Cardiac fibroblast (primary cell): ENCODE measurements around the gene EXOSC7.

Experiments
- DNase-seq, 2 donors: peaks; one replicate each; pipeline versions ENCODE4 v3.0.0 to v3.0.0-alpha.2; 2010; ENCODE audit warnings: low read depth in 2 of 2
- H3K4me3 ChIP-seq, 2 donors: replicated peaks in 1 of 2; 1 replicate in 1 of 2; 2 replicates in 1 of 2; pipeline ENCODE4 v1.5.1; 2011; ENCODE audit warnings: low read depth in 2 of 2, low read length in 2 of 2, mild to moderate bottlenecking in 2 of 2, moderate library complexity in 1 of 2
- CTCF ChIP-seq: IDR thresholded peaks from one replicate; pipeline ENCODE4 v1.5.1; 2011; ENCODE audit warnings: low read depth, mild to moderate bottlenecking, low read length, inconsistent platforms

EXOSC7 gene

GRCh38 chr3:44952689-44953088 is 23.4 kb upstream of the EXOSC7 start:
- no peak for DNase-seq
- H3K4me3 ChIP-seq, result no peak overlapping the region
- no peak for TF ChIP-seq CTCF

GRCh38 chr3:44954304-44954703 is 21.7 kb upstream of the EXOSC7 start:
- DNase-seq, result no peak
- no peak for TF ChIP-seq CTCF

GRCh38 chr3:44954962-44955361 is 21.1 kb upstream of the EXOSC7 start:
- DNase-seq, result peak; percentile 49 to 59
- H3K4me3 ChIP-seq, result no peak overlapping the region
- TF ChIP-seq CTCF, result no peak

More at GRCh38 chr3:44954304-44954703, 21.7 kb upstream of the EXOSC7 start:
- H3K4me3 ChIP-seq, result no peak overlapping the region

GRCh38 chr3:44955917-44956316 is 20.1 kb upstream of the EXOSC7 start:
- H3K4me3 ChIP-seq, result no peak overlapping the region
- no peak for TF ChIP-seq CTCF
- no peak for DNase-seq

- no peak for DNase-seq
- no peak overlapping the region for H3K4me3 ChIP-seq
- TF ChIP-seq CTCF, result no peak
These were observed 18.1 kb upstream of the EXOSC7 start for GRCh38 chr3:44957986-44958385.

GRCh38 chr3:44958386-44958785 is 17.7 kb upstream of the EXOSC7 start:
- H3K4me3 ChIP-seq, result no peak overlapping the region
- no peak for TF ChIP-seq CTCF
- DNase-seq, result no peak

GRCh38 chr3:44960387-44961026 is 15.5 kb upstream of the EXOSC7 start:
- DNase-seq, result peak in 1 of 2 donors; percentile 71
- no peak overlapping the region for H3K4me3 ChIP-seq
- no peak for TF ChIP-seq CTCF
